ENCODE measurements around the gene CEP44.
"Not testable (repeated sequence)": the region's sequence is repeated elsewhere in the genome, so short reads cannot be mapped to it uniquely, and the experiment has no call there.

Gene CEP44

DNA sequence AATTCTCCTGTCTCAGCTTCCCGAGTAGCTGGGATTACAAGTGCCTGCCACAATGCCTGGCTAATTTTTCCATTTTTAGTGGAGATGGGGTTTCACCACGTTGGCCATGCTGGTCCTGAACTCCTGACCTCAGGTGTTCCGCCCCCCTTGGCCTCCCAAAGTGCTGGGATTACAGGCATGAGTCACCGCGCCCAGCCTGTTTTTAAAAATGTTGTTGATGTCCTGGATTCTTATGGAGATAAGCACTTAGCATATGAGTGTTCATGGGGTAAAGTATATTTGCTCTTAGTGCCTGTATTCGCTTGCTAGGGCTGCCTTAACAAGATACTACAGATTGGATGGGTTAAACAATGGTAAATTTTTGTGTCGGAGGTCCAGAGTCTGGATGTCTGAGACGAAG is 91.7 kb downstream of the CEP44 start:
- no peak for TF ChIP-seq ZNF274 (IDR thresholded peaks at IDR 0.05; ENCODE audit: low read depth, low read length)
- H3K4me3 ChIP-seq (ENCODE audit: low read length), result no peak overlapping the region

- H3K4me3 ChIP-seq (ENCODE audit: low read length), result no peak overlapping the region
- TF ChIP-seq ZNF274 (IDR thresholded peaks at IDR 0.05; ENCODE audit: low read depth, low read length), result no peak
Observed at GRCh38 chr4:174377613-174378012, 93.9 kb downstream of the CEP44 start.

DNA sequence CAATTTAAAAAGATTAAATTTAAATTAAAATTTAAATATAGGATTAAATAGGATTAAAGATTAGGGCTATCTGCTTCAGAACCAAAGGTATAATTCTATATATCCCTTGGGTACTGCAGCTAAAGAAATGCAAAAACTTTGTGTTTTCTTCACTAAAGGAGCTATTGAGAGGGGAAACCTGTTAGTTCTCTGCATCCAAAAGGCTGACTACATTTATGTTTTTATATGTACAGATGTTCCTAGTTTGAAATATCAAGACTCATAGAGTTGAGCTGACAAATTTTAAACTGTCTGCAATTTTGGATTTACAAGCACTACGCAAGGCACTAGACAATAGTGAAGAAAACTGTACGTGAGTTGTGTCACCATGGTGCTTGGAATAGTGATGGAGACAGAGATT is 95.2 kb downstream of the CEP44 start:
- H3K4me3 ChIP-seq (ENCODE audit: low read length), result no peak overlapping the region
- no peak for TF ChIP-seq ZNF274 (IDR thresholded peaks at IDR 0.05; ENCODE audit: low read depth, low read length)

- not testable (repeated sequence) for H3K4me3 ChIP-seq (ENCODE audit: low read length)
Observed at GRCh38 chr4:174380206-174380605, 96.5 kb downstream of the CEP44 start.

GRCh38 chr4:174380699-174381439 is 97.2 kb downstream of the CEP44 start:
- no peak overlapping the region for H3K4me3 ChIP-seq (ENCODE audit: low read length)
- TF ChIP-seq ZNF274 (IDR thresholded peaks at IDR 0.05; ENCODE audit: low read depth, low read length), result no peak

DNA sequence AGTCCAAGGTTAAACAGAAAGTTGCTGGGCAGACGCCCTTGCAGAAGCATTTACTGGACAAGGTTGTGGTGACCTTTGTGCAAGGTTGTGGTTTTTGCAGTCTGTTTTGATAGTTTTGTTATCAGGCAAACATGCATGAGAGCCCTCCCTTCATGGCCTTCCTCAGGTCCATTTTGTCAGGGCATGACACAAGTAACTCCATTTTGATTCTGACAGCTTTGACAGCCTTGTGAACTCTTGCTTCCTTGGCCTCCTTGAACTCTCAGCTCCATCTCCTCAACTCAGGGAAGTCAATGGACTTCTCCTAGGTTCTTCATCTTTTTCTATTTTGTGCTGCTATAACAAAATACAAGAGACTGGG is 97.7 kb downstream of the CEP44 start:
- no peak overlapping the region for H3K4me3 ChIP-seq (ENCODE audit: low read length)
- TF ChIP-seq ZNF274 (IDR thresholded peaks at IDR 0.05; ENCODE audit: low read depth, low read length), result no peak
